Panc1 (cell line): Measurements from ENCODE around the gene TLR10.

Experiments
- SIN3A ChIP-seq: IDR thresholded peaks from 2 replicates; pipeline ENCODE4 v1.6.1; 2012; ENCODE audit warnings: low read depth, mild to moderate bottlenecking, low read length, moderate library complexity, borderline replicate concordance; ENCODE audit not compliant: insufficient read depth
- TF ChIP-seq, protein P1 (sequence below): fragments of 450-650 bp; IDR thresholded peaks from 2 replicates; pipeline ENCODE4 v1.5.1; 2017; ENCODE audit warnings: mild to moderate bottlenecking

DNA sequence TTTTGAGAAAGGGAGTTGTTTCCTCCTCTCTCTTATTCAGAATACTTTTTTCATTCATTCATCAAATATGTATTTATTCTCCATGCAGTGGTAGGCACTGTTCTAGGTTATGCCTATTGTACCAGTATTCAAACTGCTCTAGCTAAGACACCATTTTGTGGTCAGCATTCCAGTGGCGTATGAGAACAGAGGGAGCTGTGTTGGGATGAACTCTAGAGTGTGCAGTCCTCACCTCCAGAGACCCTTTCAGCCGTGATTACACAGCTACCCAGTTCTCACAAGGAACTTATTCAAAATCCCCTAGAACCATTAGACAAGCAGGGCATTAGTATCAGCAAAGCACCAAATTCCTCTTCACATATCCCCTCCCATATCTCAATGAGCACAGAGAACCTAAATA, 17.6 kb upstream of the TLR10 start:
- TF ChIP-seq, protein P1, sequence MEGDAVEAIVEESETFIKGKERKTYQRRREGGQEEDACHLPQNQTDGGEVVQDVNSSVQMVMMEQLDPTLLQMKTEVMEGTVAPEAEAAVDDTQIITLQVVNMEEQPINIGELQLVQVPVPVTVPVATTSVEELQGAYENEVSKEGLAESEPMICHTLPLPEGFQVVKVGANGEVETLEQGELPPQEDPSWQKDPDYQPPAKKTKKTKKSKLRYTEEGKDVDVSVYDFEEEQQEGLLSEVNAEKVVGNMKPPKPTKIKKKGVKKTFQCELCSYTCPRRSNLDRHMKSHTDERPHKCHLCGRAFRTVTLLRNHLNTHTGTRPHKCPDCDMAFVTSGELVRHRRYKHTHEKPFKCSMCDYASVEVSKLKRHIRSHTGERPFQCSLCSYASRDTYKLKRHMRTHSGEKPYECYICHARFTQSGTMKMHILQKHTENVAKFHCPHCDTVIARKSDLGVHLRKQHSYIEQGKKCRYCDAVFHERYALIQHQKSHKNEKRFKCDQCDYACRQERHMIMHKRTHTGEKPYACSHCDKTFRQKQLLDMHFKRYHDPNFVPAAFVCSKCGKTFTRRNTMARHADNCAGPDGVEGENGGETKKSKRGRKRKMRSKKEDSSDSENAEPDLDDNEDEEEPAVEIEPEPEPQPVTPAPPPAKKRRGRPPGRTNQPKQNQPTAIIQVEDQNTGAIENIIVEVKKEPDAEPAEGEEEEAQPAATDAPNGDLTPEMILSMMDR: no peak
- TF ChIP-seq SIN3A: no peak
